ENCODE results near the gene INPP5D. TPM values are rescaled to one million over a fixed set of nuclear protein-coding genes. Genes with fewer than 3 reads are reported as not detected.
"Not testable (repeated sequence)": the region's sequence is repeated elsewhere in the genome, so short reads cannot be mapped to it uniquely, and the experiment has no call there.

Gene INPP5D
- total RNA-seq, 1 donor from 2014 or later = 275 TPM

DNA sequence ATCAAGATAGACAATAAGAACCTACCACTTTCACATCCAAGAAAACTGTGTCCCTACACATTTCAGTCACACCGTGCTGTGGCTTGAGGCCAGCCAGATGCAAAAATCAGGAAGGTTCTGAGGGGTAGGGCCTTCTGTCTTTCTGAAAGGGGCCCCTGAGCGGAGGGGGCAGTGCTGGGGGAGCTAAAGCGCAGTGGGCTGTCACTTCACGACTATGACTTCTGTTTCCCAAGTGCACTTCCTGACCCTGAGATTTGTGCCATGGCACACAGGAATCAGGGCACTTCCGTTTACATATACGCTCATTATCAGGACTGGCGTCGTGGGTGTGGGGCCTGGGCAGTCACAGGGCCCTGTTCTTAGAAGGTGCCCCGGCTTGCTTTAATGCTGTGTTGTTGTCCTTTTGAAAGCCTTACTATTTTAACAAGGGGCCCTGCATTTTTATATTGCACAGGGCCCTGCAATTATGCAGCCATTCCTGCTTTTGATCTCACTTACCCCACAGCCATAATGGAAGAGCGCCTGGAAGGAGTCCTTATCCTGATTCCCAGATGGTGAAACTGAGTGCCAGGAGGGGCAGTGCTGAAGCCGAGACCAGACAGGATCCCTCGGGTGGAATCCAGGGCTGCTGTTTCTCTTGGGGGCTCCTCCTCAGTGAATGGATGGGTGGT is 47.7 kb upstream of the INPP5D start:
- ATAC-seq (ENCODE audit: low read depth) (no peak), DNase-seq (no peak)
- TF ChIP-seq, protein P1, sequence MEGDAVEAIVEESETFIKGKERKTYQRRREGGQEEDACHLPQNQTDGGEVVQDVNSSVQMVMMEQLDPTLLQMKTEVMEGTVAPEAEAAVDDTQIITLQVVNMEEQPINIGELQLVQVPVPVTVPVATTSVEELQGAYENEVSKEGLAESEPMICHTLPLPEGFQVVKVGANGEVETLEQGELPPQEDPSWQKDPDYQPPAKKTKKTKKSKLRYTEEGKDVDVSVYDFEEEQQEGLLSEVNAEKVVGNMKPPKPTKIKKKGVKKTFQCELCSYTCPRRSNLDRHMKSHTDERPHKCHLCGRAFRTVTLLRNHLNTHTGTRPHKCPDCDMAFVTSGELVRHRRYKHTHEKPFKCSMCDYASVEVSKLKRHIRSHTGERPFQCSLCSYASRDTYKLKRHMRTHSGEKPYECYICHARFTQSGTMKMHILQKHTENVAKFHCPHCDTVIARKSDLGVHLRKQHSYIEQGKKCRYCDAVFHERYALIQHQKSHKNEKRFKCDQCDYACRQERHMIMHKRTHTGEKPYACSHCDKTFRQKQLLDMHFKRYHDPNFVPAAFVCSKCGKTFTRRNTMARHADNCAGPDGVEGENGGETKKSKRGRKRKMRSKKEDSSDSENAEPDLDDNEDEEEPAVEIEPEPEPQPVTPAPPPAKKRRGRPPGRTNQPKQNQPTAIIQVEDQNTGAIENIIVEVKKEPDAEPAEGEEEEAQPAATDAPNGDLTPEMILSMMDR (IDR thresholded peaks at IDR 0.05) = no peak
- Mint-ChIP-seq H3K27ac (no peak overlapping the region), H3K4me3 (no peak overlapping the region), H3K9me3 (no peaks in the 10 kb centered on the region), H3K27me3 (peaks cover 3% of the 10 kb centered on the region), H3K4me1 (peaks cover 6% of the 10 kb centered on the region), H3K36me3 (ENCODE audit: low read depth) (no peaks in the 10 kb centered on the region)
- ChIA-PET CTCF (interaction anchor here (1.9 kb wide), 1 partner anchor 16 kb away, joined by 5 read pairs; no protein-coding TSS in a partner anchor), POLR2A (no interaction called here)
- intact Hi-C loops (cut with micrococcal nuclease) = no loop called here

DNA sequence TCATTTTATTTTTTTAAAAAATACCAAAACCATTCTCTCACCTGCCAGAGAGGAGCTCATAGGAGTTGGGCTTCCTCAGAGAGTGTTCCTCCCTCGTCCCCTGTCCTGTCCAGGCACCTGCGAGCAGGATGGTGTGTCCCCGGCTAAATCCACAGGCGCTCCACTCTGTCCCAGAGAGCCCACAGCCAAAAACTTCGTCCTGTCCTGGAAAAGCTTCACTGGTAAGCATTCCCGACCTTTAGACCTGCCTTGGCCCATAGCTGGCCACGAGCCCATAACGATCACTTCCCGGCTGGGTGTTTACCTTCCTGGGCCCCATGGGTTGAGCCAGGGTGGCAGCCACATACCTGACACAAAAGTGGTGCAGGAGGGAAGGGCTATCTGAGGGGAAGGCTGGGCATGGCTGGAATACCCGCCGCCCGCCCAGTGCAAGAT is 47.1 kb upstream of the INPP5D start, which contains the start of gene NGEF:
Gene NGEF (minus strand): TSS at position 230 of the 435 bp plus-strand sequence. CDS start 38,366 bp downstream, outside the sequence.
- TF ChIP-seq, protein P1 (IDR thresholded peaks at IDR 0.05) = no peak
- Mint-ChIP-seq H3K27ac (no peak within 1 kb of the TSS), H3K27me3 (peaks cover 3% of the 10 kb centered on the region), H3K36me3 (ENCODE audit: low read depth) (no peaks in the 10 kb centered on the region), H3K4me3 (no peak within 1 kb of the TSS), H3K9me3 (no peaks in the 10 kb centered on the region), H3K4me1 (peaks cover 6% of the 10 kb centered on the region)
- no peak for ATAC-seq (ENCODE audit: low read depth)
- ChIA-PET CTCF (no interaction called here), POLR2A (interaction anchor here (0.6 kb wide), 1 partner anchor 32 kb away, joined by 4 read pairs; no protein-coding TSS in a partner anchor)
- intact Hi-C loops (cut with micrococcal nuclease) = no loop called here
- no peak for DNase-seq

DNA sequence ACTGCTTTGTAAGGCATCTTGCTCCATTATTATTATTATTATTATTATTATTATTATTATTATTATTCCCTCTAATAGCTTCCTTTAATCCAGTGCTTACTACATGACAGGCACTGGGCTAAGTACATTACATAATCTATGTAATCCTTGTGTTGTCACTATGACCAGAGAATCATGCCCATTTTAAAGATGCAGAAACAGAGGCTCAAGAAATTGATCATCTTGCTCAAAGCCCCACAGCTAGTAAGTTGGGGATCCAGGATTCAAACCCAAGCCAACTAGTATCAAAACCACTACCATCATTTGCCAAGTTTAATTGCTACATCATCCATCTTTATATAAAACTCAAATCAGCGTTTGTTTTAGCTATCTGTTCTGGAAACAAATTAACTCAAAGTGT is 46.5 kb upstream of the INPP5D start:
- POLR2A ChIA-PET = interaction anchor here (0.6 kb wide), 1 partner anchor 33 kb away, joined by 4 read pairs; no protein-coding TSS in a partner anchor
- ATAC-seq (ENCODE audit: low read depth) (no peak), DNase-seq (no peak)
- Mint-ChIP-seq H3K4me1 (peaks cover 6% of the 10 kb centered on the region), H3K9me3 (peaks cover 2% of the 10 kb centered on the region), H3K4me3 (no peak overlapping the region), H3K27me3 (peaks cover 3% of the 10 kb centered on the region), H3K27ac (no peak overlapping the region), H3K36me3 (ENCODE audit: low read depth) (no peaks in the 10 kb centered on the region)
- intact Hi-C loops (cut with micrococcal nuclease) = no loop called here
- CTCF ChIA-PET = no interaction called here
- TF ChIP-seq, protein P1 (IDR thresholded peaks at IDR 0.05) = no peak

DNA sequence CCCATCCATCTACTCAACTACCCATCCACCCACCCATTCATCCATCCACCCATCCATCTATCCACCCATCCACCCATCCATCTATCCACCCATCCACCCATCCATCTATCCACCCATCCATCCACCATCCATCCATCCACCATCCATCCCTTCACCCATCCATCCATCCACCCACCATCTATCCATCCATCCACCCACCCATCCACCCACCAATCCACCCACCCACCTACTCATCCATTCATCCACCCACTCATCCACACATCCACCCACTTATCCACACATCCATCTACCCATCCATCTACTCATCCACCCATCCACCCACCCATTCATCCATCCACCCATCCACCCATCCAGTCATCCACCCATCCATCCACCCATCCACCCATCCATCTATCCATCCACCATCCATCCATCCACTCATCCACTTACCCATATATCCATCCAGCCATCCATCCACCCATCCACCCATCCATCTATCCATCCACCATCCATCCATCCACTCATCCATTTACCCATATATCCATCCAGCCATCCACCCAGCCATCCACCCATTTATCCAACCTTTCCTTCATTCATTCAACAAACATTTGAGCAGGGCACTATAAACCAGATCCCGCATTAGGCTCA is 45.0 kb upstream of the INPP5D start:
- CTCF ChIA-PET = no interaction called here
- Mint-ChIP-seq H3K36me3 (ENCODE audit: low read depth) (no peaks in the 10 kb centered on the region), H3K27me3 (peaks cover 3% of the 10 kb centered on the region), H3K9me3 (peaks cover 2% of the 10 kb centered on the region), H3K4me1 (peaks cover 6% of the 10 kb centered on the region), H3K4me3 (no peak overlapping the region), H3K27ac (no peak overlapping the region)
- ATAC-seq (ENCODE audit: low read depth) (no peak), DNase-seq (no peak)
- intact Hi-C loops (cut with micrococcal nuclease) = no loop called here
- TF ChIP-seq, protein P1 (IDR thresholded peaks at IDR 0.05) = no peak
- POLR2A ChIA-PET = no interaction called here

DNA sequence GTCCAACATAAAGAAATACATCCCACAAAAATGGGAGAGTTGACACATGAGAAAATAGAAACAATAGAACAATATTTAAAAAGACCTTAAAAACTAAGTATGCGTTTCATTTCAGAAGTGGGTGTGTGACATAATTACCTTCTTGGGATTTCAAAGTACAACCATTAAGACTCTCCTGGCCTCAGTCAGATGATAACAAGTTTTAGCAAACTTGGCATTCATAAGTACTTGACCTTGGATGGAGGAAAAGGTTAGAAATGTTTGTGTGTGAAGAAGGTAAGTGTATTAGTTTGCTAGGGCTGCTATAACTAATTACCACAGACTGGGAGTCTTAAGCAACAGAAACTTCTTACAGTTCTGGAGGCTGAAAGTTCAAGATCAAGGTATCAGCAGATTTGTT is 42.2 kb upstream of the INPP5D start:
- DNase-seq (no peak), ATAC-seq (ENCODE audit: low read depth) (no peak)
- Mint-ChIP-seq H3K4me1 (no peaks in the 10 kb centered on the region), H3K9me3 (peaks cover 2% of the 10 kb centered on the region), H3K27ac (no peak overlapping the region), H3K27me3 (peaks cover 3% of the 10 kb centered on the region), H3K36me3 (ENCODE audit: low read depth) (no peaks in the 10 kb centered on the region), H3K4me3 (no peak overlapping the region)
- TF ChIP-seq, protein P1 (IDR thresholded peaks at IDR 0.05) = no peak
- intact Hi-C loops (cut with micrococcal nuclease) = no loop called here
- POLR2A ChIA-PET = no interaction called here
- CTCF ChIA-PET = no interaction called here

DNA sequence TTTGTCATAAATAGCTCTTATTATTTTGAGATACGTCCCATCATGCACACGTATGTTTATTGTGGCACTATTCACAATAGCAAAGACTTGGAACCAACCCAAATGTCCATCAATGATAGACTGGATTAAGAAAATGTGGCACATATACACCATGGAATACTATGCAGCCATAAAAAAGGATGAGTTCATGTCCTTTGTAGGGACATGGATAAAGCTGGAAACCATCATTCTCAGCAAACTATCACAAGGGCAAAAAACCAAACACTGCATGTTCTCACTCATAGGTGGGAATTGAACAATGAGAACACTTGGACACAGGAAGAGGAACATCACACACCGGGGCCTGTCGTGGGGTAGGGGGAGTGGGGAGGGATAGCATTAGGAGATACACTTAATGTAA is 40.5 kb upstream of the INPP5D start:
- CTCF ChIA-PET; H3K4me1 Mint-ChIP-seq; H3K4me3 Mint-ChIP-seq; DNase-seq; POLR2A ChIA-PET; ATAC-seq (ENCODE audit: low read depth); intact Hi-C loops (cut with micrococcal nuclease); H3K36me3 Mint-ChIP-seq (ENCODE audit: low read depth); H3K27ac Mint-ChIP-seq; H3K27me3 Mint-ChIP-seq; H3K9me3 Mint-ChIP-seq: not testable (repeated sequence)
